Neural progenitor cell (in vitro differentiated cells): ENCODE results near the gene CP.

Source experiments
- EZH2 ChIP-seq: fragments of 200-600 bp; sonication (generic); IDR thresholded peaks from 2 replicates; pipeline ENCODE4 v1.6.1; 2017; ENCODE audit warnings: antibody characterized with exemption, mild to moderate bottlenecking, moderate library complexity
- EZH2phosphoT487 ChIP-seq: fragments of 200-600 bp; sonication (generic); IDR thresholded peaks from 2 replicates; pipeline ENCODE4 v1.6.1; 2017; ENCODE audit warnings: antibody characterized with exemption
- TF ChIP-seq, protein P1 (sequence below): fragments of 200-600 bp; sonication (generic); IDR thresholded peaks from 2 replicates; pipeline ENCODE4 v1.5.1; 2017; ENCODE audit warnings: antibody characterized with exemption, mild to moderate bottlenecking

DNA sequence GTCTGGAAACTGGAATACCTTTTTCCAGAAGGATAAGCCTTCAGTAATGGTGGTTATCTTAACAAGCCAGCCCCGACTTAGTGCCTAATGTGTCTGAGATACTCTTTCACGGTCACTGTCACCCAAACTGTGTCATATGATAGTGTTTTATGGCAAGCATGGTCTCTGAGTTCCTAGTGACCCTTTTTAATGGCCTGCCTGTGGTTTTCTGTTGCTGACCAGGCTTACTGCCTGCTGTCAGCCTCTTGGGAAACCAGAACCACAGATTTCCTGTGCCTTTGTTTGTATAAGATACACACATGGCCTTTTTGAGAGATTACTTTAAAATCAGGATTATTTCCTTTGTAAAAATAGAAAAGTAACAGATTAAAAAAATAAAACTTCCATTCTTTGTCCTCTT lies 69.8 kb downstream of the CP start:
- TF ChIP-seq EZH2phosphoT487: no peak
- no peak for TF ChIP-seq EZH2
- TF ChIP-seq, protein P1, sequence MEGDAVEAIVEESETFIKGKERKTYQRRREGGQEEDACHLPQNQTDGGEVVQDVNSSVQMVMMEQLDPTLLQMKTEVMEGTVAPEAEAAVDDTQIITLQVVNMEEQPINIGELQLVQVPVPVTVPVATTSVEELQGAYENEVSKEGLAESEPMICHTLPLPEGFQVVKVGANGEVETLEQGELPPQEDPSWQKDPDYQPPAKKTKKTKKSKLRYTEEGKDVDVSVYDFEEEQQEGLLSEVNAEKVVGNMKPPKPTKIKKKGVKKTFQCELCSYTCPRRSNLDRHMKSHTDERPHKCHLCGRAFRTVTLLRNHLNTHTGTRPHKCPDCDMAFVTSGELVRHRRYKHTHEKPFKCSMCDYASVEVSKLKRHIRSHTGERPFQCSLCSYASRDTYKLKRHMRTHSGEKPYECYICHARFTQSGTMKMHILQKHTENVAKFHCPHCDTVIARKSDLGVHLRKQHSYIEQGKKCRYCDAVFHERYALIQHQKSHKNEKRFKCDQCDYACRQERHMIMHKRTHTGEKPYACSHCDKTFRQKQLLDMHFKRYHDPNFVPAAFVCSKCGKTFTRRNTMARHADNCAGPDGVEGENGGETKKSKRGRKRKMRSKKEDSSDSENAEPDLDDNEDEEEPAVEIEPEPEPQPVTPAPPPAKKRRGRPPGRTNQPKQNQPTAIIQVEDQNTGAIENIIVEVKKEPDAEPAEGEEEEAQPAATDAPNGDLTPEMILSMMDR: no peak
